ENCODE results near the gene FANCE. TPM values are rescaled to one million over a fixed set of nuclear protein-coding genes. Genes with fewer than 3 reads are reported as not detected.
A peak's percentile ranks its signal among the peaks of the same experiment; 100 is the strongest.

FANCE gene
- polyA plus RNA-seq, 2 of the 4 experiments (the other 2 are of a cell fraction), result 3.1 to 3.5 TPM

- Histone ChIP-seq H3K9me3 (no peaks in the 10 kb centered on the region), H3K4me1 (peaks cover 5% of the 10 kb centered on the region; the same call in 2 of the 3 replicates), H3K4me3 (no peak overlapping the region), H3K4me2 (no peak overlapping the region), H3K27ac (no peak overlapping the region)
- FAIRE-seq, result no peak
- 14% methylated on average over 14 of the region's 14 CpGs for WGBS (ENCODE audit: missing lambda C conversion rate)
- peak; percentile 60 to 79 for DNase-seq (ENCODE audit: low read depth in 1 of 2, low spot score in 1 of 2)
- peak; percentile 88 for ATAC-seq
- no peak for TF ChIP-seq HOXB5 (CRISPR knock-in tag; IDR thresholded peaks at IDR 0.05)
- TF ChIP-seq CEBPB (IDR thresholded peaks at IDR 0.05), result no peak
- peak; percentile 83 to 85 for TF ChIP-seq RAD21 (conservative IDR thresholded peaks at IDR 0.05 in 1 of 2, IDR thresholded peaks at IDR 0.05 in 1 of 2)
- TF ChIP-seq CTCF (IDR thresholded peaks at IDR 0.05), result peak; percentile 66
- no peak for TF ChIP-seq TFCP2L1 (CRISPR knock-in tag; IDR thresholded peaks at IDR 0.05)
- no peak for TF ChIP-seq GATA3 (IDR thresholded peaks at IDR 0.05; ENCODE audit: borderline replicate concordance)
- TF ChIP-seq SMC3 (IDR thresholded peaks at IDR 0.05), result peak; percentile 82
- CTCF ChIA-PET, result interaction anchor here (0.6 to 8.0 kb wide), 32 partner anchors 8 to 160 kb away, joined by 3 to 140 read pairs (median 4); partner anchors contain the start of genes PPARD and RPL10A
- POLR2A ChIA-PET, result interaction anchor here (1.3 kb wide), 1 partner anchor 107 kb away, joined by 8 read pairs; the partner anchor contains the start of gene PPARD
These were observed 2.8 kb upstream of the FANCE start for GRCh38 chr6:35449287-35449881.

- ChIA-PET POLR2A (no interaction called here), CTCF (interaction anchor here (0.9 to 8.0 kb wide), 6 partner anchors 10 to 155 kb away, joined by 3 to 140 read pairs (median 6); partner anchors contain the start of genes PPARD and RPL10A)
- 20% methylated on average over 15 of the region's 20 CpGs for WGBS (ENCODE audit: missing lambda C conversion rate)
- H3K9me3 ChIP-seq, result no peaks in the 10 kb centered on the region
- no peak overlapping the region for H3K27ac ChIP-seq
- DNase-seq (ENCODE audit: low read depth in 1 of 2, low spot score in 1 of 2), result no peak
- peak overlapping the region; percentile 94 for H3K4me2 ChIP-seq
- TF ChIP-seq CBX8 (IDR thresholded peaks at IDR 0.05) (no peak), PHF8 (IDR thresholded peaks at IDR 0.05; ENCODE audit: borderline replicate concordance, low read depth) (no peak), FOSL2 (IDR thresholded peaks at IDR 0.05) (no peak), FOSL2 (CRISPR knock-in tag; IDR thresholded peaks at IDR 0.05) (no peak), TFCP2L1 (CRISPR knock-in tag; IDR thresholded peaks at IDR 0.05) (no peak), MYC (IDR thresholded peaks at IDR 0.05; ENCODE audit: borderline replicate concordance, low read length) (no peak), ZC3H11A (IDR thresholded peaks at IDR 0.05) (no peak), EHMT2 (IDR thresholded peaks at IDR 0.05; ENCODE audit: low read depth) (no peak), ZSCAN20 (CRISPR knock-in tag; IDR thresholded peaks at IDR 0.05) (no peak), BCL3 (IDR thresholded peaks at IDR 0.05) (no peak), RNF2 (IDR thresholded peaks at IDR 0.05; ENCODE audit: borderline replicate concordance, low read depth) (no peak), HEYL (CRISPR knock-in tag; IDR thresholded peaks at IDR 0.05) (no peak), FOXS1 (CRISPR knock-in tag; IDR thresholded peaks at IDR 0.05) (no peak), CHD4 (IDR thresholded peaks at IDR 0.05; ENCODE audit: borderline replicate concordance) (no peak), ZNF302 (CRISPR knock-in tag; IDR thresholded peaks at IDR 0.05) (no peak), GATA3 (IDR thresholded peaks at IDR 0.05; ENCODE audit: borderline replicate concordance) (no peak), CHD2 (IDR thresholded peaks at IDR 0.05; ENCODE audit: low read length, partially characterized antibody) (no peak), HOXB13 (CRISPR knock-in tag; IDR thresholded peaks at IDR 0.05; ENCODE audit: low read depth) (no peak), FOSB (CRISPR knock-in tag; IDR thresholded peaks at IDR 0.05) (no peak), CBX2 (IDR thresholded peaks at IDR 0.05; ENCODE audit: borderline replicate concordance, low read depth) (no peak), EHF (CRISPR knock-in tag; IDR thresholded peaks at IDR 0.05) (no peak)
- H3K4me3 ChIP-seq, result peak overlapping the region; percentile 91
- H3K4me1 ChIP-seq, result peaks cover 5% of the 10 kb centered on the region; the same call in 2 of the 3 replicates
- FAIRE-seq, result no peak
- ATAC-seq, result no peak
These were observed 570 bp upstream of the FANCE start for GRCh38 chr6:35451354-35452182.

All from A549 (cell line).